Loucy (cell line): Measurements from ENCODE around the gene ZSWIM6.

Experiments
- EZH2phosphoT487 ChIP-seq: fragments of 200-600 bp; IDR thresholded peaks from 2 replicates; pipeline ENCODE4 v1.6.1; 2018; ENCODE audit warnings: antibody characterized with exemption, mild to moderate bottlenecking, moderate library complexity, borderline replicate concordance
- TF ChIP-seq, protein P1 (sequence below): fragments of 200-600 bp; sonication (generic); conservative IDR thresholded peaks from 2 replicates; pipeline ENCODE4 v1.5.1; 2014; ENCODE audit warnings: mild to moderate bottlenecking, antibody characterized with exemption, low read length

DNA sequence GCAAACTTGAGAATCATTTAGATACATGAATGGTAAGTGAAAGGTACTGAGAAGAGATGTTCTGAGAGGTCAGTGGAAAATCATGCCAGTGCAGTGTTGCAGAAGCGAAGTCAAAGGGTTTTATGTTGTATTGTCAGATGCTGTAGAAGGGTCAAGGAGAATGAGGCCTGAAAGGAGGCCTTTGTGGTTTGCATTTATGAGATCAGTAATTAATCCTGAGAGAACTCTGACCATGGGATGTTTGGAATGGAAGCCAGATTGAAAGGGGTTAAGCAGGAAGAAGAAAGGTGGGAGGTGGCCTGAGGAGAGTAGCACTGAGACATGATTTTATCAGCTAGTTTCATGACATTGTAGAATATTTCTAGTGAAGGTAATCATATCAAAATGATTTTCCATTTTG is 97.8 kb downstream of the ZSWIM6 start:
- TF ChIP-seq, protein P1, sequence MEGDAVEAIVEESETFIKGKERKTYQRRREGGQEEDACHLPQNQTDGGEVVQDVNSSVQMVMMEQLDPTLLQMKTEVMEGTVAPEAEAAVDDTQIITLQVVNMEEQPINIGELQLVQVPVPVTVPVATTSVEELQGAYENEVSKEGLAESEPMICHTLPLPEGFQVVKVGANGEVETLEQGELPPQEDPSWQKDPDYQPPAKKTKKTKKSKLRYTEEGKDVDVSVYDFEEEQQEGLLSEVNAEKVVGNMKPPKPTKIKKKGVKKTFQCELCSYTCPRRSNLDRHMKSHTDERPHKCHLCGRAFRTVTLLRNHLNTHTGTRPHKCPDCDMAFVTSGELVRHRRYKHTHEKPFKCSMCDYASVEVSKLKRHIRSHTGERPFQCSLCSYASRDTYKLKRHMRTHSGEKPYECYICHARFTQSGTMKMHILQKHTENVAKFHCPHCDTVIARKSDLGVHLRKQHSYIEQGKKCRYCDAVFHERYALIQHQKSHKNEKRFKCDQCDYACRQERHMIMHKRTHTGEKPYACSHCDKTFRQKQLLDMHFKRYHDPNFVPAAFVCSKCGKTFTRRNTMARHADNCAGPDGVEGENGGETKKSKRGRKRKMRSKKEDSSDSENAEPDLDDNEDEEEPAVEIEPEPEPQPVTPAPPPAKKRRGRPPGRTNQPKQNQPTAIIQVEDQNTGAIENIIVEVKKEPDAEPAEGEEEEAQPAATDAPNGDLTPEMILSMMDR = no peak
- TF ChIP-seq EZH2phosphoT487 = no peak
